H1 (cell line): ENCODE results near the gene PRAME. TPM values are rescaled to one million over a fixed set of nuclear protein-coding genes. Genes with fewer than 3 reads are reported as not detected.

ENCODE experiments used
- CTCF ChIA-PET: fragments of 300-600 bp; sonication (Branson Sonifier 250); formaldehyde crosslinking; loops from one replicate; lab custom pipeline; 2021; ENCODE audit not compliant: partially characterized antibody; lab: Charles Lee
- POLR2A ChIA-PET: fragments of 300-600 bp; sonication (Branson Sonifier 250); formaldehyde crosslinking; loops from one replicate; lab custom pipeline; 2021; ENCODE audit warnings: inconsistent platforms; ENCODE audit not compliant: partially characterized antibody; lab: Charles Lee
- DNase-seq, 2 experiments: peaks; one replicate each; pipeline versions ENCODE4 v3.0.0 to v3.0.0-alpha.2; 2010 to 2022; ENCODE audit warnings: low spot score in 2 of 2, low read depth in 1 of 2, mixed read lengths in 1 of 2
- FAIRE-seq: peaks from 2 replicates; lab custom pipeline; 2011; peaks lifted over from hg19 to GRCh38; lab: Jason Lieb, UNC
- H2AFZ ChIP-seq: 2 replicates; pipeline ENCODE4 v1.8.1; 2012; ENCODE audit warnings: low read length, inconsistent platforms
- H2AK5ac ChIP-seq: 2 replicates; pipeline ENCODE4 v1.6.1; 2013; ENCODE audit warnings: low read depth, low read length
- H2BK120ac ChIP-seq: replicated peaks from 2 replicates; pipeline ENCODE3; 2013; ENCODE audit warnings: low read depth, low read length, inconsistent platforms
- H2BK12ac ChIP-seq: 2 replicates; pipeline ENCODE4 v1.6.1; 2013; ENCODE audit warnings: low read depth, low read length
- H2BK15ac ChIP-seq: 2 replicates; pipeline ENCODE4 v1.6.1; 2013; ENCODE audit warnings: low read length
- H2BK20ac ChIP-seq: 2 replicates; pipeline ENCODE4 v1.6.1; 2013; ENCODE audit warnings: low read length
- H2BK5ac ChIP-seq: 2 replicates; pipeline ENCODE4 v1.6.1; 2013; ENCODE audit warnings: low read depth, low read length
- H3K14ac ChIP-seq: 2 replicates; pipeline ENCODE4 v1.6.1; 2013; ENCODE audit warnings: inconsistent platforms; ENCODE audit not compliant: insufficient read length
- H3K18ac ChIP-seq: 2 replicates; pipeline ENCODE4 v1.6.1; 2013; ENCODE audit warnings: low read length; ENCODE audit errors: extremely low read depth
- H3K23ac ChIP-seq: 2 replicates; pipeline ENCODE4 v1.6.1; 2013; ENCODE audit warnings: inconsistent platforms; ENCODE audit not compliant: insufficient read length
- H3K23me2 ChIP-seq: 2 replicates; pipeline ENCODE4 v1.6.1; 2013; ENCODE audit warnings: low read depth, low read length
- H3K27ac ChIP-seq: 2 replicates; pipeline ENCODE4 v1.6.1; 2011; ENCODE audit warnings: low read depth, low read length, inconsistent platforms
- H3K27me3 ChIP-seq, 4 experiments: replicated peaks in 1 of 4; 1 replicate in 1 of 4; 2 replicates in 3 of 4; pipeline versions ENCODE4 v1.6.1 to v1.8.1; 2011 to 2013; ENCODE audit warnings: low read length in 3 of 4, mild to moderate bottlenecking in 3 of 4, inconsistent platforms in 2 of 4, mixed read lengths in 2 of 4, moderate library complexity in 1 of 4; ENCODE audit not compliant: control insufficient read depth in 3 of 4, insufficient read depth in 3 of 4; ENCODE audit errors: extremely low read depth in 1 of 4
- H3K36me3 ChIP-seq, 4 experiments: 2 replicates each; pipeline versions ENCODE4 v1.6.1 to v1.8.1; 2011 to 2013; ENCODE audit warnings: mild to moderate bottlenecking in 4 of 4, low read length in 3 of 4, moderate library complexity in 2 of 4, control low read depth in 1 of 4, inconsistent platforms in 1 of 4; ENCODE audit not compliant: insufficient read depth in 4 of 4, control insufficient read depth in 2 of 4
- H3K4ac ChIP-seq: replicated peaks from 2 replicates; pipeline ENCODE3; 2013; ENCODE audit warnings: low read length, low read depth, mixed read lengths, inconsistent platforms; ENCODE audit not compliant: insufficient read length
- H3K4me1 ChIP-seq, 4 experiments: replicated peaks in 1 of 4; 1 replicate in 1 of 4; 2 replicates in 3 of 4; pipeline versions ENCODE4 v1.6.1 to v1.8.1; 2011 to 2013; ENCODE audit warnings: low read length in 3 of 4, inconsistent platforms in 2 of 4, mixed read lengths in 1 of 4; ENCODE audit not compliant: insufficient read depth in 4 of 4, control insufficient read depth in 3 of 4
- H3K4me2 ChIP-seq, 2 experiments: 2 replicates each; pipeline versions ENCODE4 v1.6.1 to v1.8.1; 2011 to 2013; ENCODE audit warnings: low read depth in 2 of 2, low read length in 2 of 2, control low read depth in 1 of 2, inconsistent platforms in 1 of 2, mild to moderate bottlenecking in 1 of 2; ENCODE audit not compliant: insufficient read depth in 1 of 2
- H3K4me3 ChIP-seq, 4 experiments: fragments of 200-600, 300-600 bp in 1 of 4; sonication (generic), shearing (Covaris generic), sonication (Bioruptor Twin) in 1 of 4; 2 replicates each; pipeline versions ENCODE4 v1.5.1 to v1.8.1; 2011 to 2016; ENCODE audit warnings: low read length in 4 of 4, low read depth in 3 of 4, control low read depth in 2 of 4, inconsistent platforms in 2 of 4, mild to moderate bottlenecking in 2 of 4, mixed read lengths in 1 of 4, moderate library complexity in 1 of 4; ENCODE audit not compliant: insufficient read depth in 2 of 4; ENCODE audit errors: extremely low read depth in 1 of 4
- H3K56ac ChIP-seq: replicated peaks from 2 replicates; pipeline ENCODE3; 2013; ENCODE audit warnings: low read depth, mild to moderate bottlenecking, mixed read lengths, low read length, inconsistent platforms; ENCODE audit not compliant: insufficient read length
- H3K79me1 ChIP-seq: 2 replicates; pipeline ENCODE4 v1.6.1; 2013; ENCODE audit warnings: low read depth, low read length, control low read depth
- H3K79me2 ChIP-seq, 2 experiments: 2 replicates each; pipeline versions ENCODE4 v1.6.1 to v1.8.1; 2012 to 2013; ENCODE audit warnings: low read length in 2 of 2, mild to moderate bottlenecking in 2 of 2, inconsistent platforms in 1 of 2; ENCODE audit not compliant: insufficient read depth in 2 of 2, control insufficient read depth in 1 of 2
- H3K9ac ChIP-seq, 4 experiments: replicated peaks in 1 of 4; 1 replicate in 1 of 4; 2 replicates in 3 of 4; pipeline versions ENCODE4 v1.6.1 to v1.8.1; 2011 to 2013; ENCODE audit warnings: low read depth in 3 of 4, low read length in 3 of 4, control low read depth in 2 of 4, mild to moderate bottlenecking in 2 of 4, moderate library complexity in 2 of 4, inconsistent platforms in 1 of 4; ENCODE audit errors: extremely low read depth in 1 of 4
- H3K9me3 ChIP-seq, 2 experiments: 2 replicates each; pipeline versions ENCODE4 v1.6.1 to v1.8.1; 2012 to 2013; ENCODE audit warnings: mild to moderate bottlenecking in 2 of 2, moderate library complexity in 2 of 2, control low read depth in 1 of 2, inconsistent platforms in 1 of 2, low read depth in 1 of 2, low read length in 1 of 2, mixed read lengths in 1 of 2; ENCODE audit not compliant: insufficient read depth in 2 of 2
- H4K20me1 ChIP-seq, 2 experiments: replicated peaks in 1 of 2; 2 replicates each; pipeline versions ENCODE3 to v1.8.1; 2011 to 2013; ENCODE audit warnings: inconsistent platforms in 2 of 2, low read length in 2 of 2, mild to moderate bottlenecking in 1 of 2; ENCODE audit not compliant: insufficient read depth in 2 of 2, control insufficient read depth in 1 of 2
- H4K5ac ChIP-seq: 2 replicates; pipeline ENCODE4 v1.6.1; 2013; ENCODE audit warnings: low read length, low read depth, mixed read lengths, inconsistent platforms; ENCODE audit not compliant: insufficient read length
- H4K8ac ChIP-seq: 2 replicates; pipeline ENCODE4 v1.8.0; 2013; ENCODE audit warnings: mild to moderate bottlenecking, moderate library complexity, low read length, inconsistent platforms; ENCODE audit not compliant: insufficient read depth; ENCODE audit errors: extremely low read depth
- H4K91ac ChIP-seq: replicated peaks from 2 replicates; pipeline ENCODE3; 2013; ENCODE audit warnings: low read length, mixed read lengths, inconsistent platforms; ENCODE audit not compliant: insufficient read length
- BACH1 ChIP-seq: IDR thresholded peaks from 2 replicates; pipeline ENCODE4 v1.6.1; 2012; ENCODE audit warnings: low read length, improper control_type of control experiment
- CEBPB ChIP-seq: IDR thresholded peaks from 2 replicates; pipeline ENCODE4 v1.6.1; 2012; ENCODE audit warnings: low read depth, low read length
- NANOG ChIP-seq: IDR thresholded peaks from 2 replicates; pipeline ENCODE4 v1.6.1; 2011; ENCODE audit warnings: low read length, low read depth, mild to moderate bottlenecking, inconsistent platforms; ENCODE audit not compliant: insufficient read depth, poor library complexity, severe bottlenecking
- POU5F1 ChIP-seq: IDR thresholded peaks from 2 replicates; pipeline ENCODE4 v1.6.1; 2011; ENCODE audit warnings: low read depth, mild to moderate bottlenecking, low read length, moderate library complexity
- SUZ12 ChIP-seq: fragments of 200-600 bp; sonication (generic); IDR thresholded peaks from 2 replicates; pipeline ENCODE4 v1.6.1; 2012; ENCODE audit warnings: mild to moderate bottlenecking, inconsistent platforms, low read length, moderate library complexity, mixed read lengths
- TCF12 ChIP-seq: IDR thresholded peaks from 2 replicates; pipeline ENCODE4 v1.6.1; 2011; ENCODE audit warnings: low read depth, mild to moderate bottlenecking, low read length
- WGBS, 2 experiments: shearing (Covaris generic) in 1 of 2; methylation state at CpG; one replicate each; pipeline versions ENCODE4 v1.1.6 to v1.1.7; 2013 to 2015; ENCODE audit warnings: low lambda C conversion rate in 2 of 2, mixed read lengths in 2 of 2, inconsistent platforms in 1 of 2, low coverage in 1 of 2, missing lambda C conversion rate in 1 of 2; ENCODE audit not compliant: insufficient replicate concordance in 2 of 2, insufficient coverage in 1 of 2, insufficient read length in 1 of 2; ENCODE audit errors: extremely low coverage in 1 of 2, missing lambda C conversion rate in 1 of 2; 5-methylcytosine and 5-hydroxymethylcytosine counted together
- polyA plus RNA-seq, 7 experiments: library from polyadenylated mRNA; depleted of rRNA in 3 of 7; stranded (reverse) in 5 of 7; unstranded in 2 of 7; fragments of >200 nt in 5 of 7; fragments of 200-250 nt in 2 of 7; gene quantifications; 1 replicate in 5 of 7; 2 replicates in 1 of 7; 4 replicates in 1 of 7; pipeline versions ENCODE4 v1.2.1 to v1.2.3, GENCODE V29; 2011 to 2013; ENCODE audit warnings: missing spikeins in 2 of 7, mixed read lengths in 2 of 7
- total RNA-seq: library from RNA; stranded (reverse); fragmentation: NEBNext Ultra II Directional; extraction: Animal tissue kit (Norgen Biotek cat#: 25700); gene quantifications from 2 replicates; pipeline ENCODE4 v1.2.1, GENCODE V29; 2021
- TF ChIP-seq, protein P1 (sequence below): IDR thresholded peaks from 2 replicates; pipeline ENCODE4 v1.6.1; 2012; ENCODE audit warnings: low read length, inconsistent platforms
- TF ChIP-seq, protein P2 (sequence below): IDR thresholded peaks from 2 replicates; pipeline ENCODE4 v1.6.1; 2011; ENCODE audit warnings: low read length, improper control_type of control experiment

The PRAME gene
- total and polyA plus RNA-seq, 2 of the 8 experiments (the other 6 are each of a cell fraction or from before 2014, with no cell fraction given): 0.15 to 1.1 TPM

DNA sequence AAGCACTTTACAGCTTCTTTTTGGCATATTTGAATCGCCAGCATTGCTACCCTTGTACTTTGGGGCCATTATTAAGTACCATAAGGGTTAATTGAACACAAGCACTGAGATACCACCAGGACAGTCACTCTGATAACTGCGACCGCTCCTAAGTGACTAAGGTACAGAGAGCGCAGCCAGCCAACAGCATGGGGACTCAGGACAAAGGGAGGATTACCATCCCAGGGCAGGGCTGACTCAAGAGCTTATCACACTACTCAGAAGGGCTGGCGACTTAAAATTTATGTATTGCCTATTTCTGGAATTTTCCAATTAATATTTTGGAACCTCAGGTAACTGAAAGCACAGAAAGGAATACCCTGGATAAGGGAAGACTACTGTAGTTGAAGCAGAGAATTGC is 39.5 kb downstream of the PRAME start:
- Histone ChIP-seq H3K79me1 (no peaks in the 10 kb centered on the region), H2BK12ac (no peak overlapping the region), H2BK5ac (no peak overlapping the region), H3K4me2 (no peak overlapping the region), H3K56ac (no peak overlapping the region), H3K27me3 (peaks cover 2 to 41% (median 24%) of the 10 kb centered on the region in 4 experiments; a peak in 6 of 7 replicates), H4K91ac (no peak overlapping the region), H2BK20ac (no peak overlapping the region), H3K9ac (no peak overlapping the region), H3K4me3 (peak overlapping the region in 1 of 4 experiments; percentile 8; a peak in 2 of 8 replicates), H4K20me1 (no peaks in the 10 kb centered on the region), H3K4ac (no peak overlapping the region), H3K23me2 (no peaks in the 10 kb centered on the region; the same call in 1 of the 2 replicates), H3K79me2 (no peaks in the 10 kb centered on the region), H3K27ac (no peak overlapping the region), H2BK120ac (no peak overlapping the region), H3K23ac (no peak overlapping the region), H4K8ac (no peak overlapping the region), H2AFZ (no peak overlapping the region), H3K18ac (no peak overlapping the region), H3K9me3 (peaks cover 0 to 14% of the 10 kb centered on the region in 2 experiments; a peak in 2 of 4 replicates), H3K36me3 (no peaks in the 10 kb centered on the region), H3K4me1 (no peaks in the 10 kb centered on the region), H3K14ac (no peak overlapping the region), H4K5ac (no peak overlapping the region), H2AK5ac (no peak overlapping the region), H2BK15ac (no peak overlapping the region)
- no peak for TF ChIP-seq SUZ12
- TF ChIP-seq BACH1: no peak
- TF ChIP-seq TCF12: no peak
- TF ChIP-seq, protein P1, sequence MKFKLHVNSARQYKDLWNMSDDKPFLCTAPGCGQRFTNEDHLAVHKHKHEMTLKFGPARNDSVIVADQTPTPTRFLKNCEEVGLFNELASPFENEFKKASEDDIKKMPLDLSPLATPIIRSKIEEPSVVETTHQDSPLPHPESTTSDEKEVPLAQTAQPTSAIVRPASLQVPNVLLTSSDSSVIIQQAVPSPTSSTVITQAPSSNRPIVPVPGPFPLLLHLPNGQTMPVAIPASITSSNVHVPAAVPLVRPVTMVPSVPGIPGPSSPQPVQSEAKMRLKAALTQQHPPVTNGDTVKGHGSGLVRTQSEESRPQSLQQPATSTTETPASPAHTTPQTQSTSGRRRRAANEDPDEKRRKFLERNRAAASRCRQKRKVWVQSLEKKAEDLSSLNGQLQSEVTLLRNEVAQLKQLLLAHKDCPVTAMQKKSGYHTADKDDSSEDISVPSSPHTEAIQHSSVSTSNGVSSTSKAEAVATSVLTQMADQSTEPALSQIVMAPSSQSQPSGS: no peak
- no peak for TF ChIP-seq CEBPB
- no peak for TF ChIP-seq NANOG
- TF ChIP-seq, protein P2, sequence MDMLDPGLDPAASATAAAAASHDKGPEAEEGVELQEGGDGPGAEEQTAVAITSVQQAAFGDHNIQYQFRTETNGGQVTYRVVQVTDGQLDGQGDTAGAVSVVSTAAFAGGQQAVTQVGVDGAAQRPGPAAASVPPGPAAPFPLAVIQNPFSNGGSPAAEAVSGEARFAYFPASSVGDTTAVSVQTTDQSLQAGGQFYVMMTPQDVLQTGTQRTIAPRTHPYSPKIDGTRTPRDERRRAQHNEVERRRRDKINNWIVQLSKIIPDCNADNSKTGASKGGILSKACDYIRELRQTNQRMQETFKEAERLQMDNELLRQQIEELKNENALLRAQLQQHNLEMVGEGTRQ: no peak
- no peak for TF ChIP-seq POU5F1
- ChIA-PET POLR2A (no interaction called here), CTCF (interaction anchor here (1.9 to 3.3 kb wide), 3 partner anchors 11 to 55 kb away, joined by 4 to 9 read pairs (median 5); partner anchors contain the start of gene ZNF280B)
- FAIRE-seq (no peak), DNase-seq (no peak)
- 86% methylated on average over 5 of the region's 5 CpGs; no CpG with 5 or more reads in 1 of the 2 experiments for WGBS, 2 experiments
